ENCODE measurements around the gene RIMS4.

RIMS4 gene

DNA sequence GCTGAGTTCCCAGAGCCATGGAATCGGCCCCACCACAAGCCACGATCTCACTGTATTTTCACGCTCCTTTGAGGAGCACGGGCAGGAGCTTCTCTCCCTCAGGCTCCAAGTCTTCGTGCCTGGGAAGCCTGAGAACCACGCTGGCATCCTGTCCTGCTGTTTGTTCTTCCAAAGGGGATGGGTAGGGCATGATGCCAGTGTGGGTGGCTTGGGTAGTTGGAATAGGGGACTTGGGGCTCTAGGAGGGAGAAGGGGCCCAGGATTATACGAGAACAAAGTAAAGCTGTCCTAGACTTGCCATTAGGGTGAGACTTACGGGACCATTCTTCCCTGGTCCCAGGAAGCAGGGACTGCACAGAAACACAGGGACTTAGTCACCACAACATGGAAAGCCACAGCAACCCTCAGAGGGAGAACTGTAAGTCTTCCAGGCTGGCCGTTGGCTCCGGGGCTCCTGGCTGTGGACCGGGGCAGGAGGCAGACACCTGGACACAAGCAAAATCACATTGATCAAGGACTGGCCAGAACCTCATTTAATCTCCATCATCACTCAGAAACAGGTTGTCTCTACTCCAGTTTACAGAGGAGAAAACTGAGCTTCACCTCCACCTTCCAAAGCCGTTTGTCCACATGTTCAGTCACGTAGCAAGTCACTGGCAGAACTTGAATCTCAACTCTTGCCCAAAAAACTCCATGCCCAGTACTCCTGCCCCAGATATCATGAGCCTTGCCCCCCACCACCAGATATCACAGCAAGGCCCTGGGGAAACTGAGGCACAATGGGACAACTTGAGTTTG, 93.8 kb downstream of the RIMS4 start:
- DNase-seq (ENCODE audit: low read depth), result no peak
- TF ChIP-seq, protein P1, sequence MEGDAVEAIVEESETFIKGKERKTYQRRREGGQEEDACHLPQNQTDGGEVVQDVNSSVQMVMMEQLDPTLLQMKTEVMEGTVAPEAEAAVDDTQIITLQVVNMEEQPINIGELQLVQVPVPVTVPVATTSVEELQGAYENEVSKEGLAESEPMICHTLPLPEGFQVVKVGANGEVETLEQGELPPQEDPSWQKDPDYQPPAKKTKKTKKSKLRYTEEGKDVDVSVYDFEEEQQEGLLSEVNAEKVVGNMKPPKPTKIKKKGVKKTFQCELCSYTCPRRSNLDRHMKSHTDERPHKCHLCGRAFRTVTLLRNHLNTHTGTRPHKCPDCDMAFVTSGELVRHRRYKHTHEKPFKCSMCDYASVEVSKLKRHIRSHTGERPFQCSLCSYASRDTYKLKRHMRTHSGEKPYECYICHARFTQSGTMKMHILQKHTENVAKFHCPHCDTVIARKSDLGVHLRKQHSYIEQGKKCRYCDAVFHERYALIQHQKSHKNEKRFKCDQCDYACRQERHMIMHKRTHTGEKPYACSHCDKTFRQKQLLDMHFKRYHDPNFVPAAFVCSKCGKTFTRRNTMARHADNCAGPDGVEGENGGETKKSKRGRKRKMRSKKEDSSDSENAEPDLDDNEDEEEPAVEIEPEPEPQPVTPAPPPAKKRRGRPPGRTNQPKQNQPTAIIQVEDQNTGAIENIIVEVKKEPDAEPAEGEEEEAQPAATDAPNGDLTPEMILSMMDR (IDR thresholded peaks at IDR 0.05; ENCODE audit: control insufficient read depth, insufficient read depth, low read depth, low read length, missing control alignments), result no peak
- no peak overlapping the region for H3K4me3 ChIP-seq (ENCODE audit: control insufficient read depth, low read depth, low read length)

DNA sequence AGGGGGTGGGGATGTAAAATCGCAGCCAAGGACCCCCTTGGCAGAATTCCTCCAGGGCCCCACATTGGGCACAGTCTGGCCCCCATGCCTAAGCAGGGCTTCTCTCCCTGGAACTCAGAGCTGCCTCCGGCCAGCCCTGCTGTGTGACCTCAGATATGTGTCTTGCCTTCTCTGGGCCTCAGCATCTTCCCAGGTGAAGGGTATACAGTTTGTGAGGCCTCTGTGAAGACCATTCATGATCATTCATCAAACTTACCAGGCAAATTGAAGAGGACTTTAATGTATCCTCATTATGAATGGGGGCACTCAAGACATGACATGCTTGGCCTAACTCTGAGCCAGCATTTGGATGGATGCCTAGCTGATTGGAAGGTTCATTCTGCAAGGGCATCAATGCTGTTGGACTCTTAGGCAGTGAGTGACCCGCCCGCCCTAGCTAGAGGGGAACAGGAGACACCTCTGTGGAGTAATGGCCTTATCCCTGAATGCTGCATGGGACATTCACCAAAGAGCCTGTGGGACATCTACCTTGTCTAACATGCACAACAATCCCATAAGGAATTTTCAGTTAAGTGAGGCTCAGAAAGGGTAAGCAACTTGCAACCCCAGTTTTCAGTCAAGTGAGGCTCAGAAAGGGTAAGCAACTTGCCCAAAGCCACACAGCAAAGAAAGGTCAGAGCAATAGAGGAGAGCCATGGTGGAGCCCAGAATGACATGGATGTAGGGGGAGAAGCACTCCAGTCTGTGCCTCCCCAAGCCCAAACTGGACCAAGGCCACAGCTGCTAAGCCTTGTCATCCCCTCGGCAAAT, 94.6 kb downstream of the RIMS4 start:
- TF ChIP-seq, protein P1 (IDR thresholded peaks at IDR 0.05; ENCODE audit: control insufficient read depth, insufficient read depth, low read depth, low read length, missing control alignments), result no peak
- DNase-seq (ENCODE audit: low read depth), result no peak

DNA sequence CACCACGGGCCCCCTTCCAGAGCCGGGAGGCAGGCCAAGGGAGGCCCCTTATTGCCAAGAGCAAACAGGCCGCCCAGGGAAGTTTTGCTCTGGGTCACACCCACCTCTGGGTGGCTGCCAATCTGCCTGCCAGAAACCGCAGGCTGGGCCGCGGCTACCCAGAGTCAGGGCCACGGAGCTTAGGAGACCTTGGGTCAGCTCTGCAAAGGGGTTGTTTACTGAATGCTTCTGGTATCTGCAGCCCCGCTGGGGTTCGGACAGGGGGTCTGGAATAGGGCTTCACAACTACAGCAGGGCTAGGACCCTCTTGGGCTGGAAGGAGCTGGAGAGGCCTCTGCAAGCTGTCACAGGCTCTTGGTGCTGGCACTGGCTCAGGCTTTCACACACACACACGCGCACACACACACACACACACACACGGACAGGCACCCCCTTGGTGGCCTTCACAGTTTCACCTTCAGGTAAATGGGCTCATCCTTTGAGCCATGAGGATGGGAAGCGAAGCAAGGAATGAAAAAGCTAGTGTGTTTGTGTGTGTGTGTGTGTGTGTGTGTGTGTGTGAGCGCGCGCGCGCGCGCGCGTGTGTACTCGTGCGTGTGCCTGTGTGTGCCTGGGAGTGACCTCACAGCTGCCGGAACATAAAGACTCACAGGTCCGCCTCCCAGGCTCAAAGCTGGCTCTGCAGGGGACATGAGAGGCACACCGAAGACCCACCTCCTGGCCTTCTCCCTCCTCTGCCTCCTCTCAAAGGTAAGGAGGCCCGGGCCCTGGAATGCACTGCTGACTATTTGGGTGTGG, 95.4 kb downstream of the RIMS4 start, which contains the start of gene CCN5:
CCN5 (plus strand) TSS at position 669 of the 798 bp plus-strand sequence; CDS start at position 691, 22 bp downstream.
- no peak for DNase-seq (ENCODE audit: low read depth)
- TF ChIP-seq, protein P1 (IDR thresholded peaks at IDR 0.05; ENCODE audit: control insufficient read depth, insufficient read depth, low read depth, low read length, missing control alignments), result no peak
- no peak within 1 kb of the TSS for H3K4me3 ChIP-seq (ENCODE audit: control insufficient read depth, low read depth, low read length)

More for the DNA sequence above, 94.6 kb downstream of the RIMS4 start:
- no peak overlapping the region for H3K4me3 ChIP-seq (ENCODE audit: control insufficient read depth, low read depth, low read length)

DNA sequence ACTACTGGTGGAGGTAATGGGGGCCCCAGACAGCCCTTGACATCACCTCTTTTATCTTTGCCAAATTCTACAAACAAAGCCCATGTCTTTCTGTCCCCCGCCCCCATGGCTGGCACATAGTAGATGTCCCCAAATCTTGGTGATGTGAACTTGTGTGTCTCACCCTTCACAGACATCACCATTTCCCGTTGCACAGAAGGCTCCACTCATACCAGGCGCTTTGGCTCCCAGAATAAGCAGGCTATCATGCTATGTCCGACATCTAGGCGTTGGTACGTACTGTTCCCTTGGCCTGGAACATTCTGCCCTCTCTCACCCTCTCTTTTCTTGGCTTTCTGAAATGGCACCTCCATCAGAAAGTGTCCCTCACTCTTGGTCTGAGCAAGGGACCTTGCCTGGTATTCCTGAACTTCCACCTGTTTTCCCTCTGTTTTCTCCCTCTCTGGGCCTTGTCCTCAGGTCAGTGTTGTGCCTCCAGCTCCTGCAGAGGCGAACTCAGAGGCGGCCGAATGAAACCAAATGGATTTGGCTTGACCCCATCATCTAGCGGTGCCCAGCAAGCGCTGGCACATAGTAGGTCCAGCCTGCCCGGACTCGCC, 96.1 kb downstream of the RIMS4 start:
- H3K4me3 ChIP-seq (ENCODE audit: control insufficient read depth, low read depth, low read length), result no peak overlapping the region
- TF ChIP-seq, protein P1 (IDR thresholded peaks at IDR 0.05; ENCODE audit: control insufficient read depth, insufficient read depth, low read depth, low read length, missing control alignments), result no peak
- DNase-seq (ENCODE audit: low read depth), result no peak

DNA sequence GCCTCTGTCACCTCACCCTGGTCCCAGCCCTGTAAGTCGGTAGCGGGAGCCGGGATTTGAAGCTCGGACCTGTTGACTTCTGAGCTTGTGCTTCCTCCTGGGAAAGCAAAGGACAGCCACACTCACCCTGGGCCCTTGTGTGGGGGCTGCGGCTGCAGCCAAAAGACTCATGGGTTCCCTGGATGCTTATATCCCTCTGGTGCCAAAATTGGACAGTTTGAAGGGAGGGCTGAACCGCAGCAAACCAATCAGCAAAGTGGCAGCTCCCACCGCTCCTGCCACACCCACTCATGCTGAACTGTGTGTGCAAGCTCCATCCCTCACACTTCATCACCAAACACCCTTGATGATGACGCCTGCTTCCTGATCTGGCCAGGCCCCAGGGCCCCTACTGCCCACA, 99.1 kb downstream of the RIMS4 start:
- TF ChIP-seq, protein P1 (IDR thresholded peaks at IDR 0.05; ENCODE audit: control insufficient read depth, insufficient read depth, low read depth, low read length, missing control alignments), result no peak
- DNase-seq (ENCODE audit: low read depth), result no peak
- H3K4me3 ChIP-seq (ENCODE audit: control insufficient read depth, low read depth, low read length), result no peak overlapping the region

DNA sequence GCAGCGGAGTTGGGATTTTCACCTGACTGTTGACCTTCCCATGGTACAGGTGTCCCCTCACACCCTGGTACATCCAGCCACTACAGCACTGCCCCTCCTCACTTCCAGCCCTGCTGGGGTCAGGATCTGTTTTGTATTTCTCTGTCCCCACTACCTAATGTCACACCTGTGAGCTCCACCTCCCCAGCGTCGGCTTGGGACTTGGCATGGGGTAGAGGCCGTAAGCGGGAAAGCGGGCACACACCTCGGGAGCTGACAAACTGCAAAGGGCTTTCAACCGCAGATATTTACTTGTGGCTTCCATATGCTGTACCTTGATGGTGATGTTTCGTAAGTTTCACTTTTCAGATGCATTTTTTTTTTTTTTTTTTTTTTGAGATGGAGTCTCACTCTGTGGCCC, 100.5 kb downstream of the RIMS4 start:
- TF ChIP-seq, protein P1 (IDR thresholded peaks at IDR 0.05; ENCODE audit: control insufficient read depth, insufficient read depth, low read depth, low read length, missing control alignments), result no peak
- DNase-seq (ENCODE audit: low read depth), result no peak
- H3K4me3 ChIP-seq (ENCODE audit: control insufficient read depth, low read depth, low read length), result no peak overlapping the region
